ENCODE results near the gene MIPOL1. TPM values are rescaled to one million over a fixed set of nuclear protein-coding genes. Genes with fewer than 3 reads are reported as not detected.
A peak's percentile ranks its signal among the peaks of the same experiment; 100 is the strongest.

MIPOL1 gene
- total and polyA plus RNA-seq, 2 of the 13 experiments (the other 11 are each of a cell fraction or from before 2014, with no cell fraction given) = 8.6 to 34.2 TPM

GRCh38 chr14:37472906-37473305 is 275.2 kb downstream of the MIPOL1 start:
- CTCF ChIA-PET (ENCODE audit: low intra/inter-chr PET ratio, low total read pairs) = no interaction called here
- peaks cover 14% of the 10 kb centered on the region for H3K4me1 ChIP-seq (ENCODE audit: insufficient read depth, low read length)
- H3K27me3 ChIP-seq (ENCODE audit: control insufficient read depth in 1 of 2, insufficient read depth in 2 of 2, low read length in 2 of 2) = no peaks in the 10 kb centered on the region
- H3K4me3 ChIP-seq (replicated peaks in 1 of 3; ENCODE audit: insufficient read depth in 1 of 3, low read depth in 2 of 3, low read length in 3 of 3) = no peak overlapping the region
- H3K79me2 ChIP-seq (ENCODE audit: insufficient read depth, low read length) = no peaks in the 10 kb centered on the region
- DNase-seq (ENCODE audit: low spot score) (no peak), ATAC-seq (no peak), FAIRE-seq (no peak)
- in situ Hi-C loops (cut with HindIII; ENCODE audit: extremely low pct_ligation_motif_present, low pct_unique_long_range_greater_than_20kb) = no loop called here
- POLR2A ChIA-PET = no interaction called here
- BruUV-seq (replicated peaks) = no TSS peak
- H3K27ac ChIP-seq (ENCODE audit: extremely low read length, insufficient read depth, low read length) = no peak overlapping the region
- 94% methylated on average over 4 of the region's 4 CpGs for WGBS (ENCODE audit: low lambda C conversion rate)
- H3K9ac ChIP-seq (ENCODE audit: insufficient read depth, low read depth, low read length) = no peak overlapping the region
- no peak overlapping the region for H2AFZ ChIP-seq (ENCODE audit: low read length)
- no peaks in the 10 kb centered on the region for H4K20me1 ChIP-seq (ENCODE audit: insufficient read depth, low read length)
- H3K36me3 ChIP-seq (replicated peaks in 1 of 2; ENCODE audit: control insufficient read depth in 1 of 2, insufficient read depth in 2 of 2, low read length in 2 of 2) = no peaks in the 10 kb centered on the region
- H3K4me2 ChIP-seq (ENCODE audit: low read depth, low read length) = no peak overlapping the region
- H3K9me3 ChIP-seq (ENCODE audit: low read length) = peaks cover 33% of the 10 kb centered on the region
- TF ChIP-seq SMARCE1 (IDR thresholded peaks at IDR 0.05; ENCODE audit: borderline replicate concordance) (no peak), ELF4 (CRISPR knock-in tag; IDR thresholded peaks at IDR 0.05; ENCODE audit: borderline replicate concordance) (0 out of 2 replicates have a peak, but pooled peaks have one; percentile 39), EEA1 (CRISPR knock-in tag; IDR thresholded peaks at IDR 0.05; ENCODE audit: borderline replicate concordance) (no peak)
- intact Hi-C loops (cut with micrococcal nuclease; ENCODE audit: unreplicated experiment) = no loop called here

DNA sequence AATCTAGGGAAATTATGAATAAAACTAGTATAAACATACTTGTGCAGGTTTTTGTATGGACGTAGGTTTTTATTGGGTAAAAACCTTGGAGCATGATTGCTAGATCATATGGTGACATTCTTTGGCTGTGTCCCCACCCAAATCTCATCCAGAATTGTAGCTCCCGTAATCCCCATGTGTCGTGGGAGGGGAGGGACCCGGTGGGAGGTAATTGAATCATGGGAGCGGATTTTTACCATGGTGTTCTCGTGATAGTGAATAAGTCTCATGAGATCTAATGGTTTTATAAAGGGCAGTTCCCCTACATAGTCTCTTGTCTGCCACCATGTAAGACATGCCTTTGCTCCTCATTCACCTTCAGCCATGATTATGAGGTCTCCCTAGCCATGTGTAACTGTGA is 276.5 kb downstream of the MIPOL1 start:
- Histone ChIP-seq H3K4me3 (replicated peaks in 1 of 3; ENCODE audit: insufficient read depth in 1 of 3, low read depth in 2 of 3, low read length in 3 of 3) (no peak overlapping the region), H3K79me2 (ENCODE audit: insufficient read depth, low read length) (no peaks in the 10 kb centered on the region), H3K9me3 (ENCODE audit: low read length) (peaks cover 39% of the 10 kb centered on the region), H3K9ac (ENCODE audit: insufficient read depth, low read depth, low read length) (no peak overlapping the region), H2AFZ (ENCODE audit: low read length) (no peak overlapping the region), H3K4me2 (ENCODE audit: low read depth, low read length) (no peak overlapping the region), H3K27me3 (ENCODE audit: control insufficient read depth in 1 of 2, insufficient read depth in 2 of 2, low read length in 2 of 2) (no peaks in the 10 kb centered on the region), H4K20me1 (ENCODE audit: insufficient read depth, low read length) (no peaks in the 10 kb centered on the region), H3K36me3 (replicated peaks in 1 of 2; ENCODE audit: control insufficient read depth in 1 of 2, insufficient read depth in 2 of 2, low read length in 2 of 2) (no peaks in the 10 kb centered on the region), H3K27ac (ENCODE audit: extremely low read length, insufficient read depth, low read length) (no peak overlapping the region), H3K4me1 (ENCODE audit: insufficient read depth, low read length) (peaks cover under 1% of the 10 kb centered on the region)
- BruUV-seq (replicated peaks) = no TSS peak
- TF ChIP-seq FOXK1 (CRISPR knock-in tag; IDR thresholded peaks at IDR 0.05; ENCODE audit: borderline replicate concordance, low read depth) (no peak), MLLT10 (CRISPR knock-in tag; IDR thresholded peaks at IDR 0.05) (no peak), ATF7-NPFF (CRISPR knock-in tag; IDR thresholded peaks at IDR 0.05; ENCODE audit: low read depth) (no peak), KLF6 (CRISPR knock-in tag; IDR thresholded peaks at IDR 0.05) (no peak), ARNTL (CRISPR knock-in tag; IDR thresholded peaks at IDR 0.05) (no peak), SKI (IDR thresholded peaks at IDR 0.05; ENCODE audit: partially characterized antibody) (no peak), ZNF430 (CRISPR knock-in tag; IDR thresholded peaks at IDR 0.05) (no peak), ZNF629 (CRISPR knock-in tag; conservative IDR thresholded peaks at IDR 0.05) (no peak), ZNF768 (CRISPR knock-in tag; IDR thresholded peaks at IDR 0.05) (no peak), ZSCAN5A (CRISPR knock-in tag; IDR thresholded peaks at IDR 0.05; ENCODE audit: borderline replicate concordance) (peak; percentile 92; the same call in 1 of the 2 replicates), ZNF446 (CRISPR knock-in tag; IDR thresholded peaks at IDR 0.05) (no peak), EP300 (IDR thresholded peaks at IDR 0.05; ENCODE audit: low read depth in 2 of 2, low read length in 2 of 2) (no peak), EP300 (CRISPR knock-in tag; IDR thresholded peaks at IDR 0.05; ENCODE audit: borderline replicate concordance) (no peak), THAP11 (CRISPR knock-in tag; IDR thresholded peaks at IDR 0.05) (no peak), ETS1 (CRISPR knock-in tag; IDR thresholded peaks at IDR 0.05) (no peak), ZMYM4 (CRISPR knock-in tag; IDR thresholded peaks at IDR 0.05) (0 out of 2 replicates have a peak, but pooled peaks have one; percentile 33), TEAD3 (CRISPR knock-in tag; optimal IDR thresholded peaks at IDR 0.05; ENCODE audit: borderline replicate concordance) (no peak)
- DNase-seq (ENCODE audit: low spot score) (no peak), ATAC-seq (no peak), FAIRE-seq (no peak)
- whole genome bisulfite sequencing (ENCODE audit: low lambda C conversion rate) = 92% methylated on average over 6 of the region's 6 CpGs
- ChIA-PET POLR2A (no interaction called here), CTCF (ENCODE audit: low intra/inter-chr PET ratio, low total read pairs) (no interaction called here)
- intact Hi-C loops (cut with micrococcal nuclease; ENCODE audit: unreplicated experiment) (no loop called here), in situ Hi-C loops (cut with HindIII; ENCODE audit: extremely low pct_ligation_motif_present, low pct_unique_long_range_greater_than_20kb) (no loop called here)
